Measurements from ENCODE around the gene VAV3.

VAV3 gene

DNA sequence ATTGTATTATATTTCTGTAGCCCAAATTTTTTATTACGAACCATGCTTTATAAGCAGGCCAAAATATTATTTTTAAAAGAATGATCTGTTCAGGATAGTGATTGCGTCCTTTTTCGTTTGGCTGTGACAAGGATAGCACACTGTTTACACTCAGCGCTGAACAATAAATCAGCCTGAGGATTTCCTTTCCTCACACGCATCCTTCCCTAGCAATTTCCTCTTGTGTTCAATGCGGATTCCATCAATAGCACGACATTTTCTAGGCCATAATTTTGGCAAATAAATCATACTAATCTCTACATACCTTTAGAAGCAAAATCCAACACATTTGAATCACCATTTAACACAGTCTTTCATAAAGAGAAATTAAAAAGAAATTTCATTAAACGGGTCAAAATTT is 1.6 kb upstream of the VAV3 start:
- DNase-seq: no peak

DNA sequence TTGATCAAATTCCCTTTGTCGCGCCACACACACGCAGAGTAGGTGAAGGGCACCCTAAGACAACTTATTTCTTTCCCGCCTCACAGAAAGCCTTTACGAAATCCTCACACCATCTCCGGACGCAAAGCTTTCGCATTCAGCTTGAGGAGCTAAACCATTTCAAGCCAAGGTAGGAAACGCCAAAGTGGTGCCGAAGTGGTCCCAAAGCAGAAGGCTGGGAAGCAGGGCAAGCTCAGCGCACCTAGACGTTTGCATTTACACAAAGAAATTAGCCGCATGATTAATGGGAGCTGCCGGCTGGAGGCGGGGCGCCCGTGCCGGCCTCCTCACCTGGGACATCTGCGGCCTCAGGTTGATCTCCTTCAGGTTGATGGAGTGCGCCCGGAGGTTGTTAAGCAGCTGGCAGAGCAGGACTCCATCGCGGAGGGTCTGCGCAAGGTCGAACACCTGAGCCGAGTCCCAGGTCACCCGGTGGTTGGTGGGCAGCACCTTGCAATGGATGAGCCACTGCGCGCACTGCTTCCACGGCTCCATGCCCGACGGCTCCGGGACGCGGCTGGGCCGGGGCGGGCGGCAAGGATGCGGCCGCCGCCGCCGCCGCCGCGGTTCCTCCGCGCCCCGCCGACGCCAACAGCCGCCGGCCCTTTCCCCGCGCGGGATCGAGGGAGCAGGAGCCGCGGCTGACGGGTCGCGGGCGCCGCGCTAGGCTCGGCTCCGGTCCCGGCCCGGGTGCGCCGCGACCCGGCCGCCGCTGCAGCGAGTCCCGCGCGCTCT is 457 bp downstream of the VAV3 start:
- peak; percentile 42 for DNase-seq

DNA sequence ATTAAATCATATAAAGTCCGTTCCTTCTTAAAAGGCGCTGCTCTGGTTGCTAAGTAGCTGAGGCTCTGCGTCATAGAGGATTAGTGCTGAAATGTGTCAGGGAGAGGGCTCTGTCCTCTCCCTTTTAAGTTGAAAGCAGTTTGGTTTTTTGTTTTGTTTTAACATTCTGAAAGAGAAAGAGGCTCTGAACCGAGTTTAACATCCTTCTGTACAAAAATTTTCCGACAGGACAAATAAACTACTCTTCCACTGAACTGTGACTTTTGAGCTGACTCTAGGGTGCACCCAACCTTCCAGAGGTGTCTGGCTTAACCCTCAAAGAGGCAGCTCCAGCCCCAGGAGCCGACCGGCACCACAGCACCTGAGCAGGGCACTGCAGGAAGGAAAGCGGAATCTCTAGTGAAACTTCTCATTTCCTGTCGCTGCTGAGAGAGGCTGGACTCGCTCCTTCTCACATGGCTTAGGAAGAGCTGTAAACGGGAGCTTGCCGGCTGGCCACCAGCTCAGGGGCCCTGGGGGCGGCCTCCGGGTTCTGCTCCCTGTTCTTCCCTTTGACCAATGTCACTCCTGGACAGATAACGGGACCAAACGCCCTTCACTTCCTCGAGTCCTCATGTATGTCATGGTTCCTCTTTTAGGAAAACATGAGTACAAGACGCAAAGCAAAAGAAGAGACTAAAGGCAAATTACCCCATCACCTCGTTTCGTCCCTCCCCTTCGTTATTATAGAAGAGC is 1.2 kb downstream of the VAV3 start:
- DNase-seq: peak; percentile 31

DNA sequence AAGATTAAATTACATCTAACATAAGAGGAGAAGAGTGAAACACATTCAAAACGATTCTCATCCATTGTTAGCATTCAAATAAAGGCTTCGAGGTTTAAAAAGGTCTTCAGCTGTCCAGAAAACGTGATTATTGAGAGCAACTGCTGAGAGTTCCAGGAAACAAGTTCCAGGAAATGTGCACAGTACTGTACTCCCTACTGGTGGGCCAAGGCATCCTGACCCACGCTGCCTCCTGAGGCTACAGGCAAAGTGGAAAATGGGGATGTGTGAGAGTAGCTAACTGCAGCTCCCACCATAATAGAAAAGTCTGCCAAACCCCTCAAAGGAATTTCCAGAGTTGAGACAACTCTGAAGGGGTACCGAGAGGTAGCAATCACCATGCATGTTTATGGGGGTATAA is 2.0 kb downstream of the VAV3 start:
- no peak for DNase-seq

DNA sequence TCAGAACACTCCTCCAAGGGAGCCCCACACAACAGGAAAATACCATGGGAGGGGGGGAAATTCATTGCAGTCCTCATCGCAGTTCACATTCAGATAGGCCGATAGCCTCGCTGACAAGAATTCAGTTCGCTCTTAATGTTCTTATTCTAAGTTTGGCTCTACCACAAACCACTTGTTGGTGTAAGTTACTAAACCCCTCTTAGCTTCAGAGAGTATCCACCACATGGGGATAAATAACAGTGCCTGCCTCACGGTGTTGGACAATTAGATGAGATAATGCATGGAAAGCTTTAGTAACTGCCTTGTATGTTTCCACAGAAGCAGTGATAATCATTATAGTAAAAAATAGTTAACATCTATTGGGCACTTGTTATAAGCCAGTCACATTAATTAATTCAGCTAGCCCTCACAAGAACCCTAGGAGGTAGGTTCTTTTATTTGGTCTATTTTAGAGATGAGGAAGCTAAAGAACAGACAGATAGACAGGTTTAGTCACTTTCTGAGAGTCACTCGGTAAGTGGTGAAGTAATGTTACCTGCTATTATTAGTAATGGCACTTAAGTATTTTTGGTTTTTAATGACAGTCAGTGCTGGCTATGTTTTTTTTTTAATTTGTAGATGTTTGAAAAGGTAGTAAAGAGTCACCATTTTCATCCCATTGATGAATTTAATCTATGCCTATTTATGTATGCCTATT is 10.1 kb downstream of the VAV3 start:
- DNase-seq: no peak

DNA sequence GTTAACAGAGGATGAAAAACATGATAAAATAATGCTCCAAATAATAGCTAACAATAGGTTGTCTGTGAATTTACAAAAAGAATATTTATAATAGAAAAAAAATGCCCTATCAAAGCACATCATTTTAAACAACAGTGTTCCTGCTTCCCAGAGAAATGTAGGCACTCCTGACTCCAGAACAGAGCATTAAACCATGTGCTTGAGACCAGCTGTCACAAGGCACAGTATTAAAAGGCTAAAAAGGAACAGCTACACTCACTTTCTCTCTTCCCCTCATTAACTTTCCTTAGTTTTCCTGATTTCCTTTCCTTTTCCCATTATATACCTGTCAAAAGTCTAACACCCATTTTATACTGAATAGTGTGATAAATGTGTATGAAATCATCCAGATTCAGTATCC is 10.9 kb downstream of the VAV3 start:
- peak; percentile 24 for DNase-seq

DNA sequence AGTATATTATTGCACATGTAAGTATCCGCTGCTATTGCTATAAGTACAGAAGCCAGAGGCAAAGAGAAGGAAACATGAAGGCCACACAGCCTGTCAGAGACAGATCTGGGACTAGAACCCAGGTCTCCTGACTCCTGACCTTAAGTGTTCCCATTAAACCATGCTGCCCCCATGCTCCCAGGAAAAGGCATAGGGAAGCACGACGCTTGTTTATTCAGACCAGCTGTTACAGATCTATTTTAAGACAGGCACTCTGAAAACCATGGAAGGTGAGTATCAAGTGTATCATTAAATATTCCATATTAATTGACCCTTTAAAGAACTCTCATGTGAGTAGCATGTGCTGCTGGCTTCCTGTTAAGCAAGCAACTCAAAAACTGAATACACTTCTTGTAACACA is 11.4 kb downstream of the VAV3 start:
- peak; percentile 24 for DNase-seq

DNA sequence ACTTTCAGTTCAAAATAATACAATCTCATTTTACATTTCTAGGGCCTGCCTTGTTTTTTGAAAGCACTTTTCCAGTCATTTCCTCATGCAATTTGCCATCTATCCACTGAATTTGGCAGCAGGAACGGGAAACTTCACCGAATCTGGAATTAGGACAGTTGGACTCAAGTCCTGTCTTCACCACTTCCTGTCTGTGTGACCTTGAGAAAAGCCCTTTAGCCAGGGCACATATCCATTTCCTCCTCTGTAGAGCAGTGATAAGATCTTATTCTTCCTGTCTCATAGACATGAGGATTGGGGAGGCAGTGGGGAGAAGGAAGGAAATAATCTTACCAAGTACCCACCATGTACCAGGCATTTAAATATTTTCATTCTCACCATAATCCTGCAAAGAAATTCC is 12.0 kb downstream of the VAV3 start:
- no peak for DNase-seq

DNA sequence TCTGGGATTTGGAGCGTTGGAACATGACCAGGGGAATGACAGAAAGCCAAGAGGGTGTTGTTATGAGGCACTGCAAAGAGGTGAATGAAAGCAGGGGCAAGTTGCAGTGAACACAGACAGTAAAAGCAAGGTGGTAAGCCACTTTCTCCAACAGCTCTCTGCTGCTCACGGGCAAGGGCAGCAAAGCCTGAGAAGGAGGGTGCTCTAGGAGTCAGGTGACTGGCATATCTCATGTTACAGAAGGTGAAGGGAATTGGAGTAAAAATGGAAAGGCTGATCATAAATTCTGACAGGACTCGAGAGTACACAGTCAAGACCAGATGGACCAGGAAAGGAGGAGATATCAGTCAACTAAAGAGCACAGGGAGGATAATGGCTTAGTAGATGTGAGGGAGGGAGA is 14.5 kb downstream of the VAV3 start:
- no peak for DNase-seq

DNA sequence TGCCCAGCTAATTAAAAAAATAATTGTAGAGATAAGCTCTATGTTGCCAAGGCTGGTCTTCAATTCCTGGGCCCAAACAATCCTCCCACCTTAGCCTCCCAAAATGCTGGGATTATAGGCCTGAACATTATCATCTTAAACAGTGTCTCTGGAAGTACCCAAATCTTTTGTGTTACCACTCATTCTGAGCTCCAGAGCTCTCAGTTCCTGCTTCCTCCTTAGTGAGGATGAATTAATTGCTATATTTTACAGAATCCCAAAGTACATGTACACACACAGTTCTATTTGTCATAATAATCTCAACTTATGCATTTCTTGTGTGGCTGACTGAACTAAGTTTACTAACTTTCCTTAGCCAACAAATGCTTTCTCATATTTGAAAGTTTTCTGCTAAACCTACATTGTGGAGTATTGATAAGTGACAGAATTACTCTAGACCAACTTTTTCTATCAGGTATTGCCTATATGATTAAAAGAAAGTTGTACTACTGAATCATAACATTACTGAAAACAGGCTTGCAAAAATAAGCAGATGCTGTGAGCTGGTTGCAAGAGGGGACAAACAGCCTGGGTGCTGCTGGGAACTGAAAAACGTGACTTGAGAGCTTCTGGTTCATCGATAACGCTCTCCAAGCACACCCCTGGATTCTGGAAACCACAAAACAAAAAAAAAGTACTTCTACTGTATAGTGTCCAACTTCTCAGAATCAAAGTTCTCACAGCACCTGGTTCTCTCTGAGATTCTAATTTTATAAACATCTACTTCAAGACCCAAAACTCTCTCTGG is 15.3 kb downstream of the VAV3 start:
- no peak for DNase-seq

DNA sequence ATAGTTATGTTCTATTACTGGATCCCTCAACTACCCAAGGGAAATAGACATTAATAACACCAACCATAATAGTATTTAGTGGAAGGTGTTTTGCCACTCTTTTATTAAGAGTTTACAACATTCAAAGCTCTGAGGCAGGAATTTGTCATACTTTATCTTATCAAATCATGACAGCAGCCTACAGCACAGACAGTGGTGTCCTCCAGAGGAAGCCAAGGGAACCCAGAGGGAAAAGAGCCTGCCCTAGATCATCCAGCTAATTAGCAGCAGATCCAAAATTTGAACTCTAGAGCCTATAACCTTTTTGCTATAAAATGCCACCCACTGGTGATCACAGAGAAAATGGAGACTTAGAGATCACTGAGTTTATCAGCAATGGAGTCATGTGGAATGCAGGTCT is 18.2 kb downstream of the VAV3 start:
- no peak for DNase-seq

DNA sequence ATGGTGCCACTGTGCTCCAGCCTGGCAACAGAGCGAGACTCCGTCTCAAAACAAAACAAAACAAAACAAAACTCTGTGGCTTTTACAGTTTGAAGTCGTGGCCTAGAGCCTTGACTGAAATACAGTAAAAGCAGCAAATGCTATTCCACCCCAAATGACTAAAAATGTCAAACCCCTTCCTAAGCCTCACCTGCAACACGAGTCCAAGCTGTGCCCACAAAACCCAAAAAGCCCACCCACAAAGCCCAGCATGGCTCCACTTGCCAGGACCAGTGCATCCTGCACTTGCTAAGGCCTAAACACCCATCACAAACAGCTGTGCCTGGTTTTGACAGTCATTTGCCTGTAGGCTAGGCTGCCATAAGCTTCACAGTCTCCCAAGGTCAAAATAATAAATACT is 21.3 kb downstream of the VAV3 start:
- DNase-seq: no peak

DNA sequence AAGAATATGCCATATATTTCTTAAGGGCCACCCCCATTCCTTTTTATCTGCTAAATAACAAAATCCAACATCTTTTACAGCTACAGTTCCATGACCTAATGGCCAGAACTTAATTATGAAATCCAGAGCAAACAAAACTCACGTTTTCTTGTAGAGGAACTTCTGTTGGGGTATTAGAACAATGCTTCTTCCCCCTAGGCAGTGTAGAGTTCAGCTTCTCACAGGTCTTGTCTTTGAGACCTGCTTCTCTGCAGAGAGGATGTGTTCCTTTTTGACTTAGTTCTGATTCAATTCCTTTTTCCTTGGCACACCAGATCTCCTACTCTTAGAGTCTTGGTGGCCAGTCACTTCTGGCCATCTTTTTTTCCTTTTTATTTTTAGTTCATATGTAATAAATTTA is 22.2 kb downstream of the VAV3 start:
- no peak for DNase-seq

DNA sequence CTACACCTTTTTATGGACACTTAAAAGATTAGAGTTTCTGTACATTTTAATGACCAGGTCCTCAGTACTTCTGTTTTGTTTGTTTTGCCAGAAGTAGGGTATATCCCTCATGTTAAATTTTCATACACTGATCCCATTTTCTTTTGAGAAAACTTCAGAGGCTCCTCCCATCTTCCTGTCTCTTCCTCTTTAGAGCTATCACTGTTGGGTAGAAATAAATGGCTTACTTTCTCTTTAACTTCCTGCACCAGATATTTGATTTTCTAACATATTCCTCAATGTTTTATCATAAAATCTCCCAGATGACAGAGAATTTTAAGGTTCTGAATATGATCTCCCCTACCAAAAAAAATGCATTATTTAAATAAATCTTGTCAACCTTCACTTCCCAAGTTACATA is 23.4 kb downstream of the VAV3 start:
- DNase-seq: no peak

DNA sequence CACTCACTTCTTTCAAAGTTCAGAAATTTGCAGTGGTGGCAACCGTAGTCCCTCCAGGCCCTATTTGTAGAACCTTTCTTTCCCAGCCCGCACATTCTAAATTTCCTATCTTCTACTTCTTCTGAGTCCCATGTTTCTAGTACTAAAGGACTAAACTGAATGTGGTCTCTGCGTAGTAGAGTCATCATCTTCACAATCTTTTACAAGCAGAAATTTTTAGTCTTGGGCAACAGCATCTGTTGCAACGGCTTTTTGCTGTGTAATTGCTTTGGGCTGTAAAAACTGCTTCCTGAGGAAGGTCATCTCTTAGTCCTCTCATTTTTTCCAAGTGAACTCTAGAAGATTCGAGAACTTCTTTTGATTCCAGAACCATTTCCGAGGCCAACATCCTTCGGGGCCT is 23.9 kb downstream of the VAV3 start:
- DNase-seq: no peak

DNA sequence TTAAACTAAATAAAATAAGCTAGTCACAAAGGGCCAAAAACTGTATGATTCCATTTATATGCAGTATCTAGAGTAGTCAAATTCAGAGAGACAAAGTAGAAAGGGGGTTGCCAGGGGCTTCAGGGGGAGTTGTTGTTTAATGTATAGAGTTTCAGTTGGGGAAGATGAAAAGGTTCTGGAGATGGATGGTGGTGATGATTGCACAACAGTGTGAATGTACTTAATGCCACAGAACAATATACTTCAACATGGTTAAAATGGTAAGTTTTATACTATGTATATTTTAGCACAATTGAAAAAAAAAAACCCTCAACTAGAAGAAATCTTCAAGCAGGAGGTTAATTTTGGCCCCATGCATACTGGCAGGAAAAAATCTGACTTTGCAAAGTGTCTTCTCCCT is 24.3 kb downstream of the VAV3 start:
- DNase-seq: no peak

DNA sequence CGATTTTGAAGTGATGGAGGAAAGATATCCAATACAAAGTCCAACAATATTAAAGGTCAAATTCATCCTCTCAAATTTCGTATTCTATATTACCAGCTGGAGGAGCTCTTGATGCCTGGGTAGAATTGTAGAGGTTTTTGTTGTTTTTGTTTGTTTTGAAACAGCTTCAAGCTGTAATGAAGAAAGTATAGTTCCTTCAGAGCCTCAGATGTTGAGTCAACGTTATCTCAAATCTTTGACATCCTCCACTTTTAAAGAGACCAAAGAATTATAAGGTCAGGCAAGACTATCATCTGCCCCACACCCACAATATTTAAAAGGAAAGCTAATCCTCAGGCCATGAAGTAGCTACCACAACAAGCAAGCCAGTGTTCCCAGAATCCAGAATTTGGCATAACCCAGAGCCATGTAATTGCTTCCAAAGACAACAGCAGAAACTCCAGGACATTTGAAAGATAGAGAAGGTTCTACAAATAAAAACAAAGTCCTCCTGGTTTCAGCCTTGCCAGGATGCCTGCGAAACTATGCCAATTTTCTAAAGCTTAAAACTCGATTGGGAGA is 24.9 kb downstream of the VAV3 start:
- DNase-seq: no peak

DNA sequence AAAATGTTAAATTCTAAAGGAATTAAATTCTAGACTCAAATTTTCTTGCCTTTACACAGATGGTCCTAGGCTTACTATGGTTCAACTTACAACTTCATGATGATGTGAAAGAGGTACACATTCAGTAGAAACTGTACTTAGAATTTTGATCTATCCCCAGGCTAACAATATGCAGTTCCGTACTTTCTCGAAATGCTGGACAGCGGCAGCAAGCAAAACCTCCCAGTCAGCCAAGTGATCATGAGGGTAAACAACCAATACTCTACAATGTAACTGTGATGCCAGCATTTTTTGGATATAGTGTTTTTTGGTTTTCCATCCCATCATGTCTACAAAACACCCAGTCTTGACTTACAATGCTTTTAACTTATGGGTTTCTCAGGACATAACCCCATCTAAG is 25.7 kb downstream of the VAV3 start:
- no peak for DNase-seq

DNA sequence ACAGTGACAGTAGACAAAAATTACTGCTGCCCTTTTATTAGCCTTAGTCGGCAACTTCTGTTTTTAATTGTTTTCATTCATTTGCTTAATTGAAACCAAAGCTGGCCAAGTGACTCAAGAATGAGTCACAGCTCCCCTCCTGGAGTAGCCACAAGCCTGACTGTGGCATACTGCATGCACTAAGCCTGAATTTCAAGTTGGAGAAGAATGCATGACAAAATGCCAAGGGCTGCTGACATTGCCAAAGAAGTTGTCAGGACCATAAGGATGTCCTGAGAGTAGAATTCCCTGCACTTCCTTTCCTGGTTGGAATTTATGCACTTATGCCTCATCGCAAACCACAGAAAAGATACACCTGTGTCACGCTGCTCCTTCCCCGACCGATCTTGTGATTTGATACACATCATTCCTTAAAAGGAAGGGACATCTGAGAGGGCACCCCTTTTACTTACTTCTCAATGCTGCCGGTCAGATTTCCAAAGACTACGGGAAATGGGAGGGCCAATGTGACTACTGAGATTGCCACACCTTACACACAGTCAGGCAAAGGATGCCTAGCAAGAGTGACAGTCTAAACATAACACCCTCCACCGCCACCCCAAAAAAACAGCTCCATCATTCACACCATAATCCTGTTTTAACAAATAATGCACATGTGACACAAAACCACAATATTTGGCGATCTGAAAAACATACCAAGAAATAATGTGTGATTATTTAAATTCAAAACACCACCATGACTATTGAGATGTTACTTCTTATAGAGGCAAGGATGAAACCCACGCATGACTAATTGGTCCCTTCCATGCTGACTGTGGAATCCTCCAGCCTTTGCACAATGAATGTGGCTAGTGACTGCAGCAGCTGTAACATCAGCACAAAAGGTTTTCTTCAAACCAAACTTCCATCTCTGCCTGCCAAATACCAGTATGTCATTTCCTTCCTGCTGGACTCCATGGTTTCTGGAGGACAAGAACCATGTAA is 28.2 kb downstream of the VAV3 start:
- DNase-seq: no peak

DNA sequence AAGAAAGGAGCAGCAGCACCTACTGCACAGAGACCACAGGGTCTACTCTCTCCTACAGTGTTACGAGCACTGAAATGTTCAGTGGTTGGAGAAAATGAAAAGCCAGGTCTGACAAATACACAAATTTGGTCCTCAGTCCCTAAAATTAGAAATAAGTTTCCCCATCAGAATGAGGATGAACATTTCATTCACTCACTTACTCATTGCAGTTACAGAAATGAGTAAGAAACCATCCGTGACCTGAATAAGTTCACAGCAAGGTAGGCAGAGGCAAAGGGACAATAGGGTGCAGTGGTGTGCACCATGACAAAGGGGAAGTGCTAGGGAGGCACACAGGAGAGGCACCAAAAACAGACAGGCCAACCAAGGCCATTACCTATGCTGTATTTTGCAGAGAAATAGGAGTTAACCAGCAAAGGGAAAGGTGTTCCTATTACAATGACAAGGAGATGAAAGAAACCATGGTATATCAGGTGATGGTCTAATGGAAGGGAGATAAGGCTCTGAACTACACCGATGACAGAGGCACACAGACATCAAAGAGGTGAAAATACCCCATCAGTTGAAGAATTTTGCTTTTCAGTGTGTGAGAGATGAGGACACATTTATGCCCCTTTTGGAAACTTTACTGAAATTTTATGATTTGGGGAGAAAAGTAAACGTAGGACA is 29.4 kb downstream of the VAV3 start:
- no peak for DNase-seq

DNA sequence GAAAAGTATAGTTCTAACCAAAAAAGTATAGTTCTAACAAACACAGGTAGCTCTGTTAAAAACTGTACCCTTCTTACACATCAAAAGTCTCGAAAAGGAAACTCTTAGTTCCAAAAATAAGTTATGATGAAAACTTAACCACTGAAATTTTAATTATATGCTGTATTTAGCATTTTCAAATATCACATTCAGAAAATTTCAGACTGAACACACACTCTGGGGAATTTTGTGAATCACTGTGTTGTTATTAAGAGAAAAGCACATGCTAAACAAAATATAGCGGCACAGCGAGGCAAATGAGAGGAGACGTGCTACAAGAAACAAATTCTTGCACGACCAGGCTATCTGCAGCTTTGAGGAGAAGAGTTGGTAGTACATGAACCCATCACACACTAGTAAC is 30.4 kb downstream of the VAV3 start:
- no peak for DNase-seq
